Esophagus squamous epithelium (tissue), 5 donors: ENCODE data around the gene PGAP6. TPM values are rescaled to one million over a fixed set of nuclear protein-coding genes. Genes with fewer than 3 reads are reported as not detected.

Experiments used
- DNase-seq: peaks from one replicate; lab custom pipeline; 2025; lab: John Stamatoyannopoulos, UW
- H3K27ac ChIP-seq, 4 donors: fragments of 200-600 bp; sonication (generic); one replicate each; pipeline ENCODE4 v1.5.1; 2016 to 2019; ENCODE audit warnings: mild to moderate bottlenecking in 1 of 4
- H3K27me3 ChIP-seq, 4 donors: fragments of 200-600 bp; sonication (generic); 1 replicate in 3 of 4; 2 replicates in 1 of 4; pipeline versions ENCODE4 v1.5.1 to v1.6.0; 2017 to 2021; ENCODE audit warnings: antibody characterized with exemption in 1 of 4
- H3K36me3 ChIP-seq, 3 donors: fragments of 200-600 bp; sonication (generic); one replicate each; pipeline ENCODE4 v1.5.1; 2016 to 2019
- H3K4me1 ChIP-seq, 3 donors: fragments of 200-600 bp; sonication (generic); one replicate each; pipeline ENCODE4 v1.5.1; 2017 to 2019
- H3K4me3 ChIP-seq, 4 donors: fragments of 200-600 bp; sonication (generic); 1 replicate in 3 of 4; 2 replicates in 1 of 4; pipeline ENCODE4 v1.5.1; 2016 to 2019; ENCODE audit warnings: mild to moderate bottlenecking in 2 of 4, moderate library complexity in 1 of 4
- H3K9me3 ChIP-seq, 3 donors: fragments of 200-600 bp; sonication (generic); one replicate each; pipeline ENCODE4 v1.5.1; 2016 to 2019
- CTCF ChIP-seq, 6 experiments: fragments of 450-650 bp in 4 of 6; fragments of 200-600 bp in 2 of 6; sonication (generic) in 2 of 6; IDR thresholded peaks; one replicate each; pipeline ENCODE4 v1.5.1; 2016 to 2019; ENCODE audit warnings: antibody characterized with exemption in 6 of 6, mild to moderate bottlenecking in 4 of 6, moderate library complexity in 4 of 6
- POLR2A ChIP-seq, 4 donors: fragments of 450-650 bp; IDR thresholded peaks; one replicate each; pipeline ENCODE4 v1.6.1; 2017; ENCODE audit warnings: antibody characterized with exemption in 4 of 4, mild to moderate bottlenecking in 4 of 4, moderate library complexity in 3 of 4
- WGBS, 2 donors: methylation state at CpG; one replicate each; pipeline ENCODE4 v1.1.5; 2018; 5-methylcytosine and 5-hydroxymethylcytosine counted together
- intact Hi-C: fragments of 100-400 bp; cut with DNase I; formaldehyde crosslinking; loops from one replicate; pipeline ENCODE4 v1.15.0; 2022
- total RNA-seq, 4 donors: library from RNA; depleted of rRNA; stranded (reverse); fragments of >200 nt; gene quantifications; one replicate each; pipeline ENCODE4 v1.1.0, GENCODE V29; 2016
- donor health status: DM: yes; HTN: yes; CAD: no.

Gene PGAP6
- total RNA-seq, 4 donors from 2014 or later = 23.5 to 31.7 (median 27.6) TPM

- no peak for DNase-seq
- 19 to 24% methylated on average over 23 to 31 of the region's 33 CpGs for WGBS, 2 donors
- intact Hi-C loops = no loop called here
These were observed 1.7 kb upstream of the PGAP6 start for GRCh38 chr16:383326-384051.

GRCh38 chr16:381012-381788 lies 578 bp downstream of the PGAP6 start:
- intact Hi-C loops = no loop called here
- H3K4me3 ChIP-seq = peak overlapping the region; percentile 65 to 100 (median 94)
- peaks cover 0 to 18% (median 6%) of the 10 kb centered on the region in 3 donors for H3K36me3 ChIP-seq
- peaks cover 30 to 59% (median 42%) of the 10 kb centered on the region in 3 donors for H3K4me1 ChIP-seq
- DNase-seq = no peak
- no CpG with 5 or more reads among the region's 73 CpGs for WGBS, 2 donors
- no peak for TF ChIP-seq POLR2A (IDR thresholded peaks at IDR 0.05)
- no peak for TF ChIP-seq CTCF (IDR thresholded peaks at IDR 0.05)
- peak overlapping the region; percentile 64 to 91 (median 90) for H3K27ac ChIP-seq
- H3K27me3 ChIP-seq = no peaks in the 10 kb centered on the region
- H3K9me3 ChIP-seq = no peaks in the 10 kb centered on the region

More at GRCh38 chr16:383326-384051, 1.7 kb upstream of the PGAP6 start:
- Histone ChIP-seq H3K4me3 (peak overlapping the region; percentile 65 to 100 (median 94)), H3K27me3 (no peaks in the 10 kb centered on the region), H3K4me1 (peaks cover 30 to 68% (median 42%) of the 10 kb centered on the region in 3 donors), H3K36me3 (no peaks in the 10 kb centered on the region), H3K27ac (peak overlapping the region; percentile 76 to 91 (median 86)), H3K9me3 (no peaks in the 10 kb centered on the region)
- TF ChIP-seq CTCF (IDR thresholded peaks at IDR 0.05) (peak in 1 of 6 experiments; percentile 14), POLR2A (IDR thresholded peaks at IDR 0.05) (peak in 1 of 4 donors; percentile 35)

- Histone ChIP-seq H3K4me3 (peak overlapping the region; percentile 65 to 100 (median 94)), H3K9me3 (no peaks in the 10 kb centered on the region), H3K27ac (peak overlapping the region; percentile 64 to 91 (median 90)), H3K27me3 (no peaks in the 10 kb centered on the region), H3K36me3 (peaks cover 0 to 23% (median 6%) of the 10 kb centered on the region in 3 donors), H3K4me1 (peaks cover 30 to 59% (median 42%) of the 10 kb centered on the region in 3 donors)
- intact Hi-C loops = no loop called here
- WGBS, 2 donors = 0 to 10% methylated on average over 2 to 6 of the region's 12 CpGs
- TF ChIP-seq POLR2A (IDR thresholded peaks at IDR 0.05) = no peak
- TF ChIP-seq CTCF (IDR thresholded peaks at IDR 0.05) = no peak
- DNase-seq = no peak
These were observed 1.1 kb downstream of the PGAP6 start for GRCh38 chr16:380762-381011.

GRCh38 chr16:379961-380761 lies 1.6 kb downstream of the PGAP6 start:
- DNase-seq = no peak
- 74 to 77% methylated on average over 15 to 16 of the region's 27 CpGs for WGBS, 2 donors
- peaks cover 30 to 59% (median 42%) of the 10 kb centered on the region in 3 donors for H3K4me1 ChIP-seq
- peak overlapping the region in 1 of 4 donors; percentile 2 for H3K27ac ChIP-seq
- TF ChIP-seq POLR2A (IDR thresholded peaks at IDR 0.05) = no peak
- no peak for TF ChIP-seq CTCF (IDR thresholded peaks at IDR 0.05)
- H3K27me3 ChIP-seq = no peaks in the 10 kb centered on the region
- no peaks in the 10 kb centered on the region for H3K9me3 ChIP-seq
- intact Hi-C loops = no loop called here
- peak overlapping the region; percentile 65 to 100 (median 94) for H3K4me3 ChIP-seq
- peaks cover 0 to 28% (median 6%) of the 10 kb centered on the region in 3 donors for H3K36me3 ChIP-seq
